GM23248 (cell line): ENCODE results near the gene SRP72.

Experiments used
- EZH2 ChIP-seq: fragments of 200-600 bp; sonication (generic); IDR thresholded peaks from 2 replicates; pipeline ENCODE4 v1.6.1; 2018; ENCODE audit warnings: antibody characterized with exemption, mild to moderate bottlenecking; ENCODE audit not compliant: insufficient read depth, poor library complexity, severe bottlenecking
- EZH2phosphoT487 ChIP-seq: fragments of 200-600 bp; sonication (generic); IDR thresholded peaks from 2 replicates; pipeline ENCODE4 v1.6.1; 2018; ENCODE audit warnings: antibody characterized with exemption, moderate library complexity, mild to moderate bottlenecking, low read depth; ENCODE audit not compliant: insufficient read depth

GRCh38 chr4:56512166-56512565 lies 44.7 kb downstream of the SRP72 start:
- TF ChIP-seq EZH2 (no peak), EZH2phosphoT487 (no peak)
